ENCODE data around the gene CLEC2A.
A peak's percentile ranks its signal among the peaks of the same experiment; 100 is the strongest.

CLEC2A gene

DNA sequence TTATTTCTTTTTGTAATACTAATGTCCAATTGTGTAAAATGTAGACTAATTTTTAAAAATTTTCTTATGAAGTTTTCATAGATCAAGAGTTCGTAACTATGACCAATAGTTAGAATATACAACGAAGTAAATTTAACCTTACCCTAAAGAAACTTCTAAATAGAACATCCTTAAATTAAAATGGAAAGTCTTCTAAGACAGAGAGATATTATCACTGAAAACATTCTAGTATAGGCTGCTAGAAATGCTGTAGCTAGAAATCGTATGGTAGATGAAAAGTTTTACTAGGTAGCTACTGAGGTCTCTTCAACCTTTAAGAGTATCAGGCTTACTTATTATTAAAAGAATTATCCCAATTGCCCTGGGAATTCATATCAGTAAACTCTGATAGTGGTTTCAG is 925 bp downstream of the CLEC2A start:
- DNase-seq: no peak

GRCh38 chr12:9928607-9929006 is 3.6 kb downstream of the CLEC2A start:
- no peak for DNase-seq

GRCh38 chr12:9926876-9927275 is 5.3 kb downstream of the CLEC2A start:
- DNase-seq: no peak

- peak; percentile 50 for DNase-seq
These were observed 6.3 kb downstream of the CLEC2A start for GRCh38 chr12:9925705-9926393.

DNA sequence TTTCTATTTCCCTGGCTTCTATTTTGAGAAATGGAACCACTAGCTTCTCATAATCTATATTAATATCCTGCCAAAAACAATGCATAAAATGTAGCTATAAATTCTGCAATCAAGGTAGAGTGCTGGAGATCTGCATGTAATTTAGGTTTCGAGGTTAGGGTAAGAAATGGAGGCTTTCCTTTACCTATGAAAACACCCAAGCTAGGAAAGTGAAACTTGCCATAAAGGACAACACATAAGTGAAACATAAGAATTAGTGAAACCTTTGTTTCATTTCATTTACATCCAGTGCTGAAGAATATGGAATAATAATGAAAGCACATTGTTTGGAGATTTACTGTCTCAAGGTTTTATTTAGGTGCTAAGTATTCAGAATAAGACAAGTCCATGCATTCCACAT is 9.7 kb downstream of the CLEC2A start:
- no peak for DNase-seq

GRCh38 chr12:9920451-9920850 is 11.7 kb downstream of the CLEC2A start:
- no peak for DNase-seq

- DNase-seq: no peak
These were observed 12.7 kb downstream of the CLEC2A start for GRCh38 chr12:9919443-9919842.

DNA sequence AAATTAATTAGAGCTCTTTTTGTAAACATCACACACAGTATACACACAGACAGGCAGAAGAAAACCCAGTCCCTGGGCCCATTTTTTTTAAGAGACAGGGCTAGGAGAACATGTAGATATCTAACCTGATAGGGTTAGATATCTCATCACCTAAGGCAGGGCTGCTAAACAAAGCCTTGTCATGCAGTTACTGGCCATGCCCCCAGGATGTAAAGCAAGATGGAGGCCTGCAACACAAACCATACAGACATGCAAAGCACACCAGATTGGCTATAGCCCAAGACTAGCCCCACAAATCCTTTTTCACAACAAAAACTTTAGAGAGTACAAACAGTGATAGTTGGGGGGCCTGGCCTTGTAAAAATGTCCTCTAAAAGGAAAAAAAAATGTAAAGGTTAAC is 20.5 kb downstream of the CLEC2A start:
- DNase-seq: no peak

- no peak for DNase-seq
These were observed 21.3 kb downstream of the CLEC2A start for GRCh38 chr12:9910716-9911421.

DNA sequence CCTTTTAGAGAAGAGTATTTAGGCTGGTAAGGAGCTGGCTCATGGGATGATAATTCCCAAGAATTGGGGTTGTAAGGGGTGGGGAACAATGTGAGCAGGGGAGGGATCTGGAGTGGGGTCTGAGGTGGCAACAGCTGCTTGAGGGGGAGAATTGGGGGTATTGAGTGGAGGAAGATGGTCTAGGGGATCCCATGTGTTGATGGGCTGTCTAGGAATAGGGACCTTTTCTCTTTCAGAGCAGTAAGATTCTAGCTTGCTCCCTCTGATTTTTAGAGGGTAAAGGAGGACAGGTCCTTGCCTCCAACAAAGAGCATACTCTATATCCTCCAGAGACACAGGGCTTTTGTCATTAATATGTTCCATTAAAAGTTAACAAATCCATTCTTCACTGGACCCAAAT is 22.4 kb downstream of the CLEC2A start:
- no peak for DNase-seq

DNA sequence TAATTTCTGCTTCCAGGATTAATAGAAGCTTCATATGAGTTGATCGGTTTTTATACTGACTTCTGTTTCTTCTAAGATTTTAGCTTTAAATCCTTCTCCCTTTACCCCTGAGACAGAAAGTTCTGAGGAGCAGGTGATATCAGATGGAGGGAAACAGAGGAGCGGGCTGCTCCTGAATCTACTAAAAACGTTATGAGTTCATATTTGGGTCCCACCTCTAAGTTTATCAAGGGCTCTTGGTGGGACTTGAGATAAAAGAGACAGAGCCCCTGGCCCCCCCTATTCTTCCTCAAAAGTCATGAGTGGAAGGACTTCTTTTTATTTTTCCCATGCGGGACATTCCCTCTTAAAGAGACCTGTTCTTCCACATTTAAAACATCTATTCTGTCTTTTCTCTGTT is 23.8 kb downstream of the CLEC2A start:
- no peak for DNase-seq

GRCh38 chr12:9907769-9908168 is 24.4 kb downstream of the CLEC2A start:
- no peak for DNase-seq

GRCh38 chr12:9906873-9907272 is 25.3 kb downstream of the CLEC2A start:
- no peak for DNase-seq

DNA sequence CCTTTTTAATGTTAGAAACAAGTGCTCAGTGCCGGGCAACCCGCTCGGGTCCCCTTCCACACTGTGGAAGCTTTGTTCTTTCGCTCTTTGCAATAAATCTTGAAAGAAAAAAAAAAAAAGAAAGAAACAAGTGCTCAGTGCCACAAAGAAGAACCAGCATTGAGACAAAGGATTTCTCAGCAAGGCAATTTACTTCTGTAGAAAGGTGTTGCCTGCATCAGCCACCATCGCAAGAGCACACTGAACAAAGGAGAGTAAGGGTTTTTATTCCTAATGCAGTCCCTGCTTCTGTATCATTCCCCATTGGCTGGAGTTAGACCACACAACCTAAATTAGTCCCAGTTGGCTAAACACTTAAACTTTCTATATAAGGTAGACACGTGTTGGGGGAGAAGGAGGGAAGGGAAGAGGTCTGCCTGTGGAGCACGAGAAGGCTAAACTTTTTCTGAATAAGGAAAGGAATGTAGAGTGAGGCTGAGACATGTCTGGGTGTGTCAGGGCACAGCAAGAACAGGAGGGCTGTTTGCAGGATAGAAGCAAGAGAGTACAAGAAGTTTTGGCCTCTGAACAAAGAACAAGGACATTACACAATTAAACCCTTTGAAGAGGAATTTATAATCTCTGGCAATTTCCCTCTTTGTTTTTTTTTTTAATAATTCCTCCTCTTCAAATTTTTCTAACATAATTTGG is 29.5 kb downstream of the CLEC2A start:
- DNase-seq: no peak

DNA sequence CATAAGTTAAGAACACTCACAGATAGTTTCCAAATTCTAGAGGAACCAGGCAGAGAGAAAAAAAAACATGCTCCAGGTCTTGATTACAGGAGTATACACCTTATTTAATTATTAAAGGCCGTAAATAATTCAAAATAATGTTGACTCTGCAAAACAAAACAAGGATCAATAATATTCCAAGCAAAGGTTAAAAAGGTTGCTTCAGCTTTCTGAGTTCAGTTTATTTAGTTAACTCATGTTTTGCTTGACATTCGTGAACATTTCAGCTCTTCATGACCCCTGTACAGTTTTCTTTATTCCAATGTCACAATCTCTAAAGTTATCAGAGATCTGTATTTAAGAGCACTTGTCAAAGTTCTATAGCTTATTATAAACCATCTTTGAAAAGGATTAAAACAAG is 31.2 kb downstream of the CLEC2A start:
- DNase-seq: no peak

- DNase-seq: no peak
These were observed 33.0 kb downstream of the CLEC2A start for GRCh38 chr12:9899209-9899608.

GRCh38 chr12:9897535-9897934 is 34.6 kb downstream of the CLEC2A start:
- DNase-seq: no peak

GRCh38 chr12:9895215-9895971 is 36.8 kb downstream of the CLEC2A start:
- no peak for DNase-seq

DNA sequence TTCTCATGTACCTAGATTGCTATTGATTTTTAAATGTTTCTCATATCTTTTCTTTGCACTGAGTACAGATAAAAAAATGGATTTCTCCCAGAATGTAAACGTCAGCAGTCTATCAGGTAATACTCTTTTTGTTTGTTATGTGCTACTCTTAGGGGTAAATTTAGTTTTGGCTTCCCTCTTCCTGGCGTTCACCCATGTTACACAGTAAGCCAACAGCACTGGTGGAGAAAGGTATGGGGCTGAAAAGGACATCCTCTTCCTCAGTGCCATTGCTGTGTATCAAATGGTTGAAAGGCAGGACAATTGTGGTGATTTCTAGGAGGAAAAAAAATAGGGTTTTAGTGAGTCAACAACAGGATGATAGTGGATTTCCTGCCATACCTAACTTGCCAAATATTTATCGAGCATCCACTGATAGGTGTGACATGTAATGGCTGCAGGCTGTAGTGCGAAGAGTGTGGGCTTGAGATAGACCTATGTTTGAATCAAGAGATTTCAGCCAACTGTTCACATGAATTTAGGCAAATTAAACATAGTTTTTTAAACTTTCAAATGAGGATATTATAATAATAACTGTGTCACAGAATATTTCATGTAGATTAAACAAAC is 43.4 kb downstream of the CLEC2A start:
- no peak for DNase-seq

DNA sequence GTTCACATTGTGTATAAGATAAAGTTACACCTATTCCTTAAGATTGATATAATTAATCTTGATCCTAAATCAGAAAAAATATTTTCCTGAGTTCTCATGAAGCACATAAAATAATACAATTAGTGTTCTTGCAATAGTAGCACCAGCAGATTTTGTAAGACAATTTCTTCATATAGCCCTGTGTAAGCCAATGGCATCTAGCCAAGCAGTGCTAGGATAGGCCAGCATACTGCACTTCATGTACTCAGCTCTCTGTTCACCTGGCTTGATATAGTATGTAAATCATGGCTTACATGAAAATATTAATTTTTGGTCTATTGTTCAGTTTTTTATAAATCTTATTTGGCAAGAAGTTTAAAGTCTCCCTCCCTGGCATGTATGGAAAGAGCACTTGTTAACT is 49.0 kb downstream of the CLEC2A start:
- DNase-seq: no peak

GRCh38 chr12:9881988-9882387 is 50.2 kb downstream of the CLEC2A start:
- no peak for DNase-seq

- DNase-seq: no peak
These were observed 50.9 kb downstream of the CLEC2A start, which contains the start of gene KLRF2 for GRCh38 chr12:9881246-9881645. Gene KLRF2, plus strand, starts transcription at chr12:9881489. Its CDS starts 107 bp downstream, at chr12:9881596.

DNA sequence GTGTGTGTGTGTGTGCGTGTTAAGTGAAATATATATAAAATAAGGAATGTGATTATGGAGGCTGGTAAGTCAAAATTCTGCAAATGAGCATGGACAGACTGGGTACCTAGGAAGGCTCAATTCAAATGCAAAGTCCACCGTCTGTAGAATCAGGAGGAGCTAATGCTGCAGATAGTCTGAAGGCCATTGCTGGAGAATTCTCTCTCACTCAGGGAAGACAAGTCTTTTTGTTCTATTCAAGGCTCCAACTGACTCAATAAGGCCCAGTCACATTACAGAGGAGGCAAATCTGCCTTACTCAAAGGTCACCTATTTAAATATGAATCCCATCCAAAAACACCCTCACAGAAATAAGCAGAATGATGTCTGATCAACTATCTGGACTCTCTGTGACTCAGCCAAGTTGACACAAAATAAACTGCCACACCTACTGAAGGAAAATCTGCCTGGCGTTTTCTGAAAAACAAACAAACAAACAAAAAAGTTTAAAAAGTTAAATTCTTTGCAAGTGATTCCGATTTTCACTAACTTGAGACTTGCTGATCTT is 51.6 kb downstream of the CLEC2A start:
- DNase-seq: no peak

Measured in kidney glomerular epithelial cell (primary cell).